ENCODE data around the gene ASCC2. TPM values are rescaled to one million over a fixed set of nuclear protein-coding genes. Genes with fewer than 3 reads are reported as not detected.
A peak's percentile ranks its signal among the peaks of the same experiment; 100 is the strongest.

The ASCC2 gene
- total RNA-seq, 1 donor from 2014 or later, result 15.1 TPM

GRCh38 chr22:29795663-29796062 is 42.4 kb downstream of the ASCC2 start:
- FAIRE-seq, result no peak
- DNase-seq (ENCODE audit: low spot score in 2 of 2), result no peak

DNA sequence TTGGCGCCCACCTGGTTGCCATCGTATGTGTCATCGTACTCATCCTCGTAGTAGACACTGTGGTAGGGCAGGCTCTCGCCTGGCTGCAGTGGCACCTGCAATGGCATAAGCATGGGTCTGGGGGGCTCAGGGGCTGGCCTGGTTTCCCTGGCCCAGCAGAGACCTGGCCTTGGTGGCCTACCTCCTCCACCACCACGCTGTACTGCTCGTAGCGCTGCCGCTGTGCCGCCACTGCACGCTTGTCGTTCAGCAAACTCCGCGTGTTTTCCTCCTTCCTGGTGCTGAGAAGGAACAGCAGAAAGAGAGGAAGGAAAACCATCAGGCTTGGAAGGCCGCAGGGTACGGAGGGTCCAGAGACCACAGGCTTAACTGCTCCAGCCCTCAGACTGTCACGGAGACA is 44.7 kb downstream of the ASCC2 start:
- FAIRE-seq (no peak), DNase-seq (ENCODE audit: low spot score in 2 of 2) (no peak)

- no peak for DNase-seq (ENCODE audit: low spot score in 2 of 2)
- no peak for FAIRE-seq
Observed at GRCh38 chr22:29790061-29790460, 48.0 kb downstream of the ASCC2 start.

- DNase-seq (ENCODE audit: low spot score in 2 of 2) (no peak), FAIRE-seq (no peak)
Observed at GRCh38 chr22:29788339-29789279, 49.5 kb downstream of the ASCC2 start.

GRCh38 chr22:29787371-29787980 is 50.6 kb downstream of the ASCC2 start:
- FAIRE-seq (no peak), DNase-seq (ENCODE audit: low spot score in 2 of 2) (no peak)

GRCh38 chr22:29786031-29786430 is 52.0 kb downstream of the ASCC2 start:
- FAIRE-seq (no peak), DNase-seq (ENCODE audit: low spot score in 2 of 2) (no peak)

DNA sequence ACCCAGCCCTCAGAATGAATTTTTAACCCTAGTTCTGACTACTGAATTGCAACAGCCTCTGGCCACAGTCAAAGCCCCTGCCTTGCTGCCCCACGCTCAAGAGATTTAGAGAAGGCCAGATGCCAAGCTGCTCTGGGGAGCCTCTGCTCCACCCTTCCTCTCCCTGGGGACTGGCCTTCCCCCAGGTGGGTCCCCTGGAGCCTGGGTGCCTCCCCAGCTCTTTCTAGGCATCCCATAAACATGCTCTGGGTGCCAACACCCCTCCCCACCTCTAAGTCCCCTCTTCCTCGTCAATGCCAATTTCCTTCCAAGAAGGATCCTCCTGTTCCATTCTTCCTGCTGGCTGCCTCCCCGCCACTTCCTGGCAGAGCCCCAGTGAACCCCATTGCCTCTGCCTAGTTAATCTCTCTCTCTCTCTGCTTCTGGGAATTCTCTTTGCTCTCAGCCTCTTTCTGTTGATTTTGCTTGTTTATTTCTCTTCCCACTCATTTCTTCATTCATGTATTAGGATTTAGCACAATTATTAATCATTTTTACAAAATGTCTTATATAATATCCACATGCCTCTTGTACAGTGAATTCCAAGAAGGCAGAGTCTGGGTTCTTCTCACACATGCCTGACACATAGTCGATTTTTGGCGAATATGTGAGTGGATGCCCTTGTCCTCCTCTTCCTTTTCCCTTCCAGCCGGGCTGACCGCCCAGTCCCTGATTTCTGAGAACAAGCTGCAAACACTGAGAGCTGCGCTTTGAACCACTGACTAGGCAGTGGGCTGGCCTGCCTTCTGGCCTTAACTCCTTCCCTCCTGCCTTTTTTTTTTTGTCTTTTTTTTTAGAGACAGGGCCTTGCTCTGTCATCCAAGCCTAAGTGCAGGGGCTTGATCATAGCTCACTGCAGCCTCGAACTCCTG is 53.4 kb downstream of the ASCC2 start:
- peak; percentile 36 to 45 for DNase-seq (ENCODE audit: low spot score in 2 of 2)

DNA sequence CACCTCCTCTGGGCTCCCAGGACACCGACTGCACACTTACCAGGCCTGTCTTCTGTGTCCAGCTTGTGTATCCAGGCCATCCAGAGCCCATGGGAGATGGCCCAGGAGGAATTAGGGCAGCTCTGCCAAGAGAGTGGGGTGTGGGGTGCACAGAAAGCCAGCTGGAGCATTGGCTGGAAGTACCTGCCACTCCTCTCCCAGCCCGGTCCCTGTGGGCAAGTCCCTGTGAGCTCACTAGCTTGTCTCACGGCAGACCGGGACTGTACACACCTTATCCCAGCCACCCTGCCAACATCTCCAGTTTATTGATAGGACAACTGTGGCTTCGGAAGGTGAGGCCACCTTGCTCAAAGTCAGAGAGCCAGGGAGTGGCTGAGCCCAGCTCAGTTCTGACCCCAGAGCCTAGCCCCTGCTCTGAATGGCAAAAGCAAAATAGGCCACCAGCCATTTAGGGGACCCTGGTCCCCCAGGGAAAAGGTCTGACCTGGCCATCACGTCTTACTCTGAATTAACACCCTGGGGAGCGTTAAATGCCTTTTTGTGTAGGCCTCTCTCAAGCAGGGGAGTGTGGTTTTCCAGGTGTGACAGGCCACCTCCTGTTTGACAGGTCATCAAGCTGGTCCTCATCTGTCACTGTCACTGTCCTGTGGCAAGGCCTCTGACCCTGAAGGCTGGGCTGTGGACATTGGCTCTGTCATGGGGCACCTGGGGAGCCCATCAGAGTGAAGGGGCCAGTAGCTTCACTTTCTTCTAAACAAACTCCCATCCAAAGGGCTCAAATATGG is 55.8 kb downstream of the ASCC2 start:
- no peak for DNase-seq (ENCODE audit: low spot score in 2 of 2)
- no peak for FAIRE-seq

More for the DNA sequence above, 53.4 kb downstream of the ASCC2 start:
- no peak for FAIRE-seq

GRCh38 chr22:29780748-29781676 is 57.1 kb downstream of the ASCC2 start:
- peak in 1 of 2 donors; percentile 29 for DNase-seq (ENCODE audit: low spot score in 2 of 2)

DNA sequence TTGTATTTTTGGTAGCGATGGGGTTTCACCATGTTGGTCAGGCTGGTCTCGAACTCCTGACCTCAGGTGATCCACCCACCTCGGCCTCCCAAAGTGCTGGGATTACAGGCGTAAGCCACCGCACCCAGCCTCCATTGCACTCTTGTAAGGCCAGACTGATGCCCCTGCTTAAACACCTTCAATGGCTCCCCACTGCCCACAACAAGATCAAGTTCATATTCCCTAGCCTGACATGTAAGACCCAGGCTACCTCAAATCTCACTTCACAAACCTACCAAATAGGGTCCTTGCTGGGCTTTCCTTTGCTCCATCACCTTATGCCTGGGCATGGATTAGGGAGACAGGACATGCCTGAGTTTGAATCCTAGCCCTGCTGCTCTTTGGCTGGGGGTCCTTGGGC is 57.9 kb downstream of the ASCC2 start:
- FAIRE-seq, result no peak

More at GRCh38 chr22:29780748-29781676, 57.1 kb downstream of the ASCC2 start:
- FAIRE-seq, result no peak

DNA sequence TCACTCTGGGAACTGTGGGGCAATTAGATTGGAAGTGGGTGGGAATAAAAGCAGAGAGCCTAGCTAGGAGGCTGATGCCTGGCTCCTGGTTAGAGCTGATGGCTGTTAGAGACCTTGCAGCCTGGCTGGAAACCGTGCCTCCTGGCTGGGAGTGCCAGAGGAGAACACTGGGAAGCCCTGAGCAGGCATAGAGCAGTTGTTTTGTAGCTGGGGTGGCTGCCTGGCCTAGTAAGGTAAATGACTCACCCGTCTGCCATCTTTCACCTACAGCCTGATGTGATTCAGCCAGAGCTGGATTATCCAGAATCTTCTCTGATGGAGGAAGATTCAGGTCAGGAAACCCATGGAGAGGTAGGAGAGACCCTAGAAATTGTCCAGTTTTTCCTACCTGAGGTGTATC is 64.8 kb downstream of the ASCC2 start:
- no peak for FAIRE-seq
- DNase-seq (ENCODE audit: low spot score in 2 of 2), result no peak

More for the DNA sequence above, 57.9 kb downstream of the ASCC2 start:
- no peak for DNase-seq (ENCODE audit: low spot score in 2 of 2)

GRCh38 chr22:29772170-29772641 is 65.9 kb downstream of the ASCC2 start:
- FAIRE-seq, result no peak
- DNase-seq (ENCODE audit: low spot score in 2 of 2), result no peak

DNA sequence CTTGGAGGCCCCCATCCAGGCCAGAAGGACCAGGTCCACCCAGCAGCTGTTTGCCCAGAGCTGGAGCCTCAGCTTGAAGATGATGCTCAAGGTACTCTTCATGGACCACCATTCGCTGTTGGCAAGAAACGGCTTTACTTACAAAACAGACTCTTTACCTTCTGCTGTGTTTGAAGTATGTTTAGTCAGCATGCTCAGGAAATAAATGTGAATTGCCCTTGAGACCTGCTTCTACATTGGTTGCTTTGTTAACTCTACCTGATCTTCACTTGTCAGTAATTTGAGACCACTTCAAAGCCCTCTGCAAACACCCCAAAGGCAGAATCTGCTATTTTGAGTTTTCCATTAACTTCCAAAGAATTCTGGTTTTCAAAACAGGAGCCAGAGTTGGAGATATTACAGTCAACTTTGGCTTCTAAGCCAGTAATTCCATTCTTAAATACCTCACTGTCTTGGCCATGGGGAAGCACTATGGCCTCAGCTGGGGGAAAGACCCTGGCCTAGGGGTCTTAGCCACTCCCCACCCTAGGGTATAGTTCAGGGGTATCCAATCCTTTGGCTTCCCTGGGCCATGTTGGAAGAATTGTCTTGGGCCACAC is 68.3 kb downstream of the ASCC2 start:
- no peak for FAIRE-seq
- DNase-seq (ENCODE audit: low spot score in 2 of 2), result no peak

GRCh38 chr22:29768052-29768693 is 69.9 kb downstream of the ASCC2 start:
- no peak for DNase-seq (ENCODE audit: low spot score in 2 of 2)
- FAIRE-seq, result no peak

DNA sequence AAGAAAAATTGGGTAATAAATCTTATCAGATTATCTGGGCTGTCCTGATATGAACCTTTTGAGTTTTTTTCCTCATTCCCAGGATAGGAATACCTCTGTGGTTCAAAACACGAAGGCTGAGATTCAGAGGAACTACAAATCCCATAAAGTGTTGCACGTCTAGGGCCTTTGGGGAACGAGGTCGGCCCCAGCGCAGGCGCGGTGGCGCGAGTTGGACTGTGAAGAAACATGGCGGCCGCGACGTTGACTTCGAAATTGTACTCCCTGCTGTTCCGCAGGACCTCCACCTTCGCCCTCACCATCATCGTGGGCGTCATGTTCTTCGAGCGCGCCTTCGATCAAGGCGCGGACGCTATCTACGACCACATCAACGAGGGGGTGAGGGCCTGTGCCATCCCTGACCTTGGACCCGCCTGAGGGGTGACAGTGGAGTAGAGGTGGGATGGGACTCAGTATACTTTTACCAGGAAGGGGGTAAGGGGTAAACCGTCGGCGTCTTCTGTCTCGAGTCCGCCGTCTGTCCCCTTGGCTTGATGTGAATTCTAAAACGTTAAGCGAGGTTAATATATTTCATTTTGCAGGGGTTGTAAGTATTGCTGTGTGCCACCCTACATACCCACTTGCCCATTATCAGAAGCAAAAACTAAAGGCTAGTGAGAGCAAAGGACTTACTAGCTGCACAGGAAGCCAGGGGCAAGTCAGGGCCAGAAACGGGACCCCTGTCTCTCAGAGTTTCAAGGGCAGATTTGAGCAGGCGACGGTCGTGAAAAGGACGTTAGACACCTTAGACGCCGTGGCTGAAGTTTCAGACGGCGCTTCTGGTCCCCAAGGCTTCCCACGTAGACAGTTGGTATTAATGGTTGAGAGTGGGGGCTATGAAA is 70.7 kb downstream of the ASCC2 start, which contains the start of gene UQCR10:
Gene UQCR10, plus strand, starts transcription at position 199 of the 881 bp plus-strand sequence. Its CDS starts 30 bp downstream, at position 229.
- DNase-seq (ENCODE audit: low spot score in 2 of 2), result peak; percentile 73 to 87
- FAIRE-seq, result no peak

DNA sequence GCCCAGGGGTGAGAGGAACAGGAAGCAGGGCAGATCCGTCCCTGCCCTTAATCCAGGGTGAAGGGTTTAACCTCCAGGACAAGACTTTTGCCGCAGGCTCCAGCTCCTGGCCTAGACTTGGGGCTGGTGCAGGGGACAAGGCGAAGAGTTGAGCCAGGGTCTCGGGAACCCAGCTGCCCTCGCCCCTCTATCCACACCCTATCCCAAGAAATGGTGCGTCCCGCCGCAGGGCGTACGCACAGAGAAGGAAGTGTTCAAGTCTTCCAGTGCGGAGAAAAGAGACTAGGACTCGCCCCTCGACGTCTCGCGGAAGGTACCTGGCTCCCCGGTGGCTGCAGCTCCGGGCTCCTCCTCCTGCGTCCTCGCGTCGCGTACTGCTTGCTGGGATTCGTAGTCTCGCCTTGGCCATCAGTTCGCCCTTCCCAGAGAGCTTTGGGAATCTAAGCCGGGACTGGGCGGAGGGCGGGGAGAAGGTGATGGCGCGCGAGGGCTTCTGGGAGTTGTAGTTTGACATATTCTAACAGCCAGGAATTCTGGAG is 71.4 kb downstream of the ASCC2 start, which contains the start of gene ZMAT5:
Gene ZMAT5, minus strand, starts transcription at position 376 of the 539 bp plus-strand sequence. CDS start 18,463 bp downstream, outside the sequence.
- FAIRE-seq (no peak), DNase-seq (ENCODE audit: low spot score in 2 of 2) (peak; percentile 85 to 99)

All from frontal cortex (tissue), 4 donors.